Activated T-helper 1 cell treated with anti-CD3 and anti-CD28 coated beads, Interleukin-12 subunit alpha, Interleukin-12 subunit beta, Interleukin-2, Interleukin-4 antibody, amounts not matched to agents 30 ng/mL and 10 ng/mL and 1 ng/mL, durations not matched to agents 14 hours and 24 hours and 36 hours (primary cell): ENCODE results near the gene CLEC4A. TPM values are rescaled to one million over a fixed set of nuclear protein-coding genes. Genes with fewer than 3 reads are reported as not detected.
"Not testable (repeated sequence)": the region's sequence is repeated elsewhere in the genome, so short reads cannot be mapped to it uniquely, and the experiment has no call there.

ENCODE experiments used
- DNase-seq: peaks from one replicate; pipeline ENCODE4 v3.0.0; 2021; ENCODE audit warnings: low spot score
- H3K27ac Mint-ChIP-seq: one replicate; pipeline ENCODE4 v1.8.0; 2021; ENCODE audit warnings: mild to moderate bottlenecking, mixed read lengths
- H3K27me3 Mint-ChIP-seq: one replicate; pipeline ENCODE4 v1.8.0; 2022; ENCODE audit warnings: mild to moderate bottlenecking, moderate library complexity, mixed read lengths; ENCODE audit not compliant: insufficient read depth
- H3K36me3 Mint-ChIP-seq: one replicate; pipeline ENCODE4 v1.8.0; 2021; ENCODE audit warnings: low read depth, mixed read lengths
- H3K4me1 Mint-ChIP-seq: one replicate; pipeline ENCODE4 v1.8.0; 2021; ENCODE audit warnings: low read depth, mixed read lengths
- H3K4me3 Mint-ChIP-seq: one replicate; pipeline ENCODE4 v1.8.0; 2021; ENCODE audit warnings: mild to moderate bottlenecking, moderate library complexity, mixed read lengths
- H3K9me3 Mint-ChIP-seq: one replicate; pipeline ENCODE4 v1.8.0; 2021; ENCODE audit warnings: mixed read lengths
- intact Hi-C: fragments of 100-400 bp; cut with micrococcal nuclease; formaldehyde crosslinking; loops from one replicate; pipeline ENCODE4 v1.15.1; 2024
- total RNA-seq: library from RNA; stranded (reverse); gene quantifications from 2 replicates; pipeline ENCODE4 v1.2.3, GENCODE V29; 2022

Gene CLEC4A
- total RNA-seq, 1 donor from 2014 or later: 0.26 TPM

DNA sequence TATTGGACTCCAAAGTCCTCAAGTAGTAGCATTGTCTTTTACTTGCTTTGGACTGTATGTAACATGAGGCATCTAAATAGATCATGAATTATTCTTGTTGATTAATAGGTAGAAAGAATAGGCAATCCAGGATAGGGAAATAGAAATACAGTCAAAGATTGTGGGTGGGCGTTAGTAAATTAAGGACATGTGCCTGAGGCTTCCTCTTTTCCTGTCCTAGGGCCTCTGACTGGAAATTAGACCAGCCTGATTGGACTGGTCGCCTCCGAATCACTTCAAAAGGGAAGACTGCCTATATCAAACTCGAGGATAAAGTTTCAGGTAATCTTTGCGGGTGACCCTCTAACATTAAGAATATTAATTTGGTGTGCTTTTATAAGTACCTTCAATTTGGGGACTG lies 33.7 kb upstream of the CLEC4A start:
- Mint-ChIP-seq H3K9me3 (no peaks in the 10 kb centered on the region), H3K36me3 (peaks cover 43% of the 10 kb centered on the region), H3K4me3 (no peak overlapping the region), H3K27ac (peak overlapping the region; percentile 19), H3K27me3 (no peaks in the 10 kb centered on the region), H3K4me1 (peaks cover 30% of the 10 kb centered on the region)
- intact Hi-C loops: no loop called here
- no peak for DNase-seq

DNA sequence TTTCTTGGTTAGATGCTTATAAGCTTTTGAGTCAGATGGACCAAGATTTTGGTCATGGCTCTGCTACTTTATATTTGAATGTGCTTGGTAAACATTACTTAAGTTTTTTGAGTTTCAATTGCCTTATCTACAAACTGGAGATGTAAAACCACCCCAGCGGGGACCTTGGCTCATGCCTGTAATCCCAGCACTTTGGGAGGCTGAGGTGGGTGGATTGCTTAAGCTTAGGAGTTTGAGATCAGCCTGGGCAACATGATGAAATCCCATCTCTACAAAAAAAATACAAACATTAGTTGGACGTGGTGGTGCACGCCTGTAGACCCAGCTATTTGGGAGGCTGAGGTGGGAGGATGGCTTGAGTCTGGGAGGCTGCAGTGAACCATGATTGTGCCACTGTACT lies 30.1 kb upstream of the CLEC4A start:
- Mint-ChIP-seq H3K36me3 (peaks cover 63% of the 10 kb centered on the region), H3K27me3 (no peaks in the 10 kb centered on the region), H3K27ac (no peak overlapping the region), H3K4me1 (peaks cover 12% of the 10 kb centered on the region), H3K4me3 (no peak overlapping the region), H3K9me3 (no peaks in the 10 kb centered on the region)
- intact Hi-C loops: no loop called here
- no peak for DNase-seq

- Mint-ChIP-seq H3K27me3 (no peaks in the 10 kb centered on the region), H3K4me3 (no peak overlapping the region), H3K36me3 (peaks cover 55% of the 10 kb centered on the region), H3K4me1 (peaks cover 4% of the 10 kb centered on the region), H3K27ac (no peak overlapping the region), H3K9me3 (no peaks in the 10 kb centered on the region)
- intact Hi-C loops: no loop called here
- no peak for DNase-seq
Measured at GRCh38 chr12:8096281-8096915, 27.0 kb upstream of the CLEC4A start.

DNA sequence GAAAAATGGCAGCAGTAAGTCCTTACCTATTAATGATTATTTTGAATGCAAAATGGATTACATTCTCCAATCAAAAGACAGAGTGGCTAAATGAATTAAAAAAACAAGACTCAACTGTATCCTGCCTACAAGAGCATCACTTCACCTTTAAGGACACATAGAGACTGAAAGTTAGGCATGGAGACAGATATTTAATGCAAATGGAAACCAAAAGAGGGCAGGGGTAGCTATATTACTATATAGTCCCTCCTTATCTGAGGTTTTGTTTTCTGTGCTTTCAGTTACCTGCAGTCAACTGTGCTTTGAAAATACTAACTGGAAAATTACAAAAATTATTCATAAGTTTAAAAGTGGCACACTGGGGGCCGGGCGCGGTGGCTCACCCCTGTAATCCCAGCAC lies 24.2 kb upstream of the CLEC4A start:
- Mint-ChIP-seq H3K4me3 (no peak overlapping the region), H3K36me3 (peaks cover 38% of the 10 kb centered on the region), H3K27me3 (no peaks in the 10 kb centered on the region), H3K27ac (no peak overlapping the region), H3K9me3 (no peaks in the 10 kb centered on the region), H3K4me1 (peaks cover 4% of the 10 kb centered on the region)
- intact Hi-C loops: no loop called here
- DNase-seq: no peak

GRCh38 chr12:8108808-8109398 lies 14.5 kb upstream of the CLEC4A start:
- Mint-ChIP-seq H3K27me3 (no peaks in the 10 kb centered on the region), H3K4me3 (no peak overlapping the region), H3K27ac (no peak overlapping the region), H3K9me3 (peaks cover 5% of the 10 kb centered on the region), H3K36me3 (peaks cover 17% of the 10 kb centered on the region), H3K4me1 (no peaks in the 10 kb centered on the region)
- peak; percentile 55 for DNase-seq
- intact Hi-C loops: loop anchor here (1.0 kb wide), 3 partner anchors 63 to 128 kb away; no protein-coding TSS in a partner anchor

DNA sequence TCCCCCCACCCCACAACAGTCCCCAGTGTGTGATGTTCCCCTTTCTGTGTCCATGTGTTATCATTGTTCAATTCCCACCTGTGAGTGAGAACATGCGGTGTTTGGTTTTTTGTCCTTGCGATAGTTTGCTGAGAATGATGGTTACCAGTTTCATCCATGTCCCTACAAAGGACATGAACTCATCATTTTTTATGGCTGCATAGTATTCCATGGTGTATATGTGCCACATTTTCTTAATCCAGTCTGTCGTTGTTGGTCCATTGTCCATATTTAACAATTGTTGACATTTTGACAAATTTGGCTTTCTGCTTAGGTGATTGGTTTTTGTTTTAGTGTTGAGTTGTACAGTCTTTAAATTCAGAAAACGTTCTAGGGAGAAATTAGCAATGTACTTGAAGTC lies 10.3 kb upstream of the CLEC4A start:
- H3K36me3 Mint-ChIP-seq, intact Hi-C loops, H3K4me3 Mint-ChIP-seq, H3K4me1 Mint-ChIP-seq, H3K9me3 Mint-ChIP-seq, H3K27ac Mint-ChIP-seq, DNase-seq, H3K27me3 Mint-ChIP-seq: not testable (repeated sequence)

GRCh38 chr12:8120072-8120713 lies 3.2 kb upstream of the CLEC4A start:
- intact Hi-C loops: no loop called here
- Mint-ChIP-seq H3K36me3 (peaks cover 3% of the 10 kb centered on the region), H3K9me3 (no peaks in the 10 kb centered on the region), H3K27me3 (no peaks in the 10 kb centered on the region), H3K27ac (no peak overlapping the region), H3K4me1 (no peaks in the 10 kb centered on the region), H3K4me3 (no peak overlapping the region)
- no peak for DNase-seq

GRCh38 chr12:8127138-8127537 lies 3.7 kb downstream of the CLEC4A start:
- H3K36me3 Mint-ChIP-seq: peaks cover 2% of the 10 kb centered on the region
- H3K4me1 Mint-ChIP-seq: peaks cover 12% of the 10 kb centered on the region
- H3K27me3 Mint-ChIP-seq: no peaks in the 10 kb centered on the region
- intact Hi-C loops: no loop called here
- no peak overlapping the region for H3K27ac Mint-ChIP-seq
- H3K9me3 Mint-ChIP-seq: no peaks in the 10 kb centered on the region
- no peak for DNase-seq
- no peak overlapping the region for H3K4me3 Mint-ChIP-seq

- H3K9me3 Mint-ChIP-seq, H3K27me3 Mint-ChIP-seq, H3K36me3 Mint-ChIP-seq, DNase-seq, H3K27ac Mint-ChIP-seq, intact Hi-C loops, H3K4me3 Mint-ChIP-seq, H3K4me1 Mint-ChIP-seq: not testable (repeated sequence)
Measured at GRCh38 chr12:8133636-8134397, 10.4 kb downstream of the CLEC4A start.

DNA sequence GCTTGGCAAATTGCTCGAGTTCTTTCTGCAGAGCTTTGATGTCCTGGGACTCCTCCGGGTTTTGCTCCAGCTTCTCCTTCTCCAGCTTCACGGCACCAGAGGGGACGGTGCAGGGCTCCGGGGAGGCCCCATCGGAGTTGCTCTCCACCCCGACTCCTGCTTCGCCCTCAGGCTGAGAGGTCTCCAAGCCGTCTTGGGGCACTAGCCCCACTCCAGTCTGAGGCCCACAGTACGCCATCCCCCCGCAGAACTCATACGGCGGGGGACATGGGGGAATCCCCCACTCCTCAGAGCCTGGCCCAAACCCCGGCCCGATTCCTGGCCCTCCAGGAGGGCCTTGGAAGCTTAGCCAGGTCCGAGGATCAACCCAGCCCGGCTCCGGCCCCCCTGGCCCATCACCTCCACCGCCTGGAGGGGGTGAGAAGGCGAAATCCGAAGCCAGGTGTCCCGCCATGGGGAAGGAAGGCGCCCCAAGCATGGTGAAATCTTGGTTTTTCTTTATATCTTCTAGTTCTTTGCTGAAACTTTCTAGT lies 11.0 kb downstream of the CLEC4A start:
- H3K9me3 Mint-ChIP-seq, H3K4me3 Mint-ChIP-seq, H3K4me1 Mint-ChIP-seq, H3K27me3 Mint-ChIP-seq, H3K27ac Mint-ChIP-seq, DNase-seq, H3K36me3 Mint-ChIP-seq, intact Hi-C loops: not testable (repeated sequence)

- H3K27me3 Mint-ChIP-seq, H3K27ac Mint-ChIP-seq: not testable (repeated sequence)
Measured at GRCh38 chr12:8141647-8142046, 18.2 kb downstream of the CLEC4A start.

GRCh38 chr12:8143261-8143660 lies 19.8 kb downstream of the CLEC4A start:
- Mint-ChIP-seq H3K9me3 (no peaks in the 10 kb centered on the region), H3K4me3 (no peak overlapping the region), H3K27me3 (peaks cover 4% of the 10 kb centered on the region), H3K4me1 (no peaks in the 10 kb centered on the region), H3K27ac (no peak overlapping the region), H3K36me3 (no peaks in the 10 kb centered on the region)
- intact Hi-C loops: no loop called here
- no peak for DNase-seq

More at GRCh38 chr12:8141647-8142046, 18.2 kb downstream of the CLEC4A start:
- H3K4me1 Mint-ChIP-seq, intact Hi-C loops, H3K9me3 Mint-ChIP-seq, H3K4me3 Mint-ChIP-seq, H3K36me3 Mint-ChIP-seq, DNase-seq: not testable (repeated sequence)
